IPS-20b (cell line): ENCODE data around the gene STX3.

Experiments
- H3K27ac ChIP-seq: one replicate; pipeline ENCODE4 v1.5.1; 2013; ENCODE audit warnings: low read length
- H3K27me3 ChIP-seq: 2 replicates; pipeline ENCODE4 v1.6.1; 2013; ENCODE audit warnings: mild to moderate bottlenecking, low read length, inconsistent platforms; ENCODE audit not compliant: insufficient read depth
- H3K36me3 ChIP-seq: 2 replicates; pipeline ENCODE4 v1.6.1; 2013; ENCODE audit warnings: low read depth, mild to moderate bottlenecking, inconsistent platforms, low read length, moderate library complexity; ENCODE audit not compliant: insufficient read depth
- H3K4me1 ChIP-seq: 2 replicates; pipeline ENCODE4 v1.6.1; 2013; ENCODE audit warnings: mild to moderate bottlenecking, control low read depth, inconsistent platforms, low read length, moderate library complexity; ENCODE audit not compliant: insufficient read depth
- H3K4me3 ChIP-seq: 2 replicates; pipeline ENCODE4 v1.5.1; 2013; ENCODE audit warnings: mild to moderate bottlenecking, low read length, inconsistent platforms
- H3K9ac ChIP-seq: 2 replicates; pipeline ENCODE4 v1.6.1; 2013; ENCODE audit warnings: low read depth, mild to moderate bottlenecking, inconsistent platforms, low read length, moderate library complexity
- H3K9me3 ChIP-seq: 2 replicates; pipeline ENCODE4 v1.6.1; 2013; ENCODE audit warnings: mild to moderate bottlenecking, low read depth, low read length, inconsistent platforms; ENCODE audit not compliant: insufficient read depth

The STX3 gene

DNA sequence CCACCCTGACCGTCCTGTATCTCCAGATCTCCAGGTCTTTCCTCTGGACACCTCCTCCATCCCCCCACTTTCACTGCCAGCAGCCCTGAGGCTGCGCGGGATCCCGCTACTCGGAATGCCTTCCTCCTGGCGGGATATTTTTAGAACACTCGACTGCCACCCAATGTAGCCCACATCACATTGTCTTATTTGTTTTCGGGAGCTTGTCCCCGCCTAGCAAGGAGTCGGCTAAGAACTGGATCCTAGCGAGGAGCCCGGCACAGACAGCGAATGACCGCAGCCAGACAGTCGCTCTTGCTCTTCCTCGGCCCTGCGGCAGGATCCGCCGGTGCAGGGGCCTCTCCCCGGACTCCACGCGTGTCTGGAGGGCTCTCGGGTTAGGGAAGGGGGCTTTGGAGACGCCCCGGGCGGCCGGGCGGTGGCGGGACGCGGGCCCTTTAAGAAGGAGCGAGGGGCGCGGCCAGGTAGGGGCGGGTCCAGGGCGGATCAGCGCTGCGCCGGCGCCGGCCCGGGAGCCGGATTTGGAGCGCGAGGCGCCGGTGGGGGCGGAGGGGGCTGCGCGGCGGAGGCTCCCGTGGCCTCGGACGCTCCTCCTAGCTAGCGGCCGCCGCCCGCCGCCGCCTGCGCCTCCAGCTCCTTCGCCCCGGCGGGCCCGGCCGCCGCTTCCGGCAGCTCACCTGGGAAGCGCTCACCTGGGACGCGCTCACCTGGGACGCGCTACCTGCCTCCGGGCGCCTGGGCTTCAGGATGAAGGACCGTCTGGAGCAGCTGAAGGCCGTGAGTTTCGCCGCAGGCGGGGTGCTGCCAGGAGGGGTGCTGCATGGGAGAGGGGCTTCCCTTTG, at the start of gene STX3:
Gene STX3 (plus strand): TSS at position 518 of the 842 bp plus-strand sequence. CDS start 230 bp downstream, at position 748.
- Histone ChIP-seq H3K27ac (no peak within 1 kb of the TSS), H3K9me3 (no peaks in the 10 kb centered on the region), H3K4me3 (peak within 1 kb of the TSS; percentile 87), H3K9ac (peak within 1 kb of the TSS; percentile 85; the same call in 1 of the 2 replicates), H3K27me3 (peaks cover 8% of the 10 kb centered on the region; the same call in 1 of the 2 replicates), H3K36me3 (no peaks in the 10 kb centered on the region), H3K4me1 (peaks cover 12% of the 10 kb centered on the region; the same call in 1 of the 2 replicates)

DNA sequence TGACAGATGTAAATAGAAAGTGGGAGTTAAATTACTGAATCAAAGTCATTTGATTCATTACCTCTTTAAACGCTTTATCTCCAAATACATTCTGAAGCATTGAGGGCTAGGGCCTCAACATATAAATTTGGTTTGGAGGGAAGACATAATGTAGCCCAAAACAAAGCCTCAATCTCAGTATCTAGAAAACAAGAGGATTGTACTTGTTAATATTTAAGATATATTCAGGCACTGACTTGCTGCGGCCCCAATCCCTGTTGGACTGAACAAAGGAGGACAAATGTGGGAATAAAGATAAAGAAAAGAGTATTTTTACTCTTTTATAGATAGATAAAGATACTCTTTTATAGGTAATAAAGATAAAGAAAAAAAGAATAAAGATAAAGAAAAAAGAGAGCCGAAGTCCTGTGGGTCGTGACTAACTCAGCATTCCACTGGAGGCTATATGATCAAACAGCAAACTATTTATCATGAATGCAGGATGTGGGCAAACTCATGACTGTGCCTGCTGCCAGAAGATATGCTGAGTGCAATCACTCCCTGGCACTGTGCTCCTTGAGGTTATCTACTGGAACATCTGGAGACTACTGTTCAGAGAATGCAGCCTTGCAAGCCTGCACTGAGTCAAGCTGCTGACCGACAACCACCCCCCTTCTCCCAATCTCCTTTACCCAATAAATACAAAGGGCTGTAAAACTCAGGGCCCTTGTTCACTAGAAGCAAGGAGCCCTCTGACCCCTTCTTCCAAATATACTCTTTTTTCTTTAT, 48.5 kb upstream of the STX3 start:
- no peaks in the 10 kb centered on the region for H3K9me3 ChIP-seq
- no peak overlapping the region for H3K4me3 ChIP-seq
- H3K27me3 ChIP-seq: no peaks in the 10 kb centered on the region
- no peak overlapping the region for H3K27ac ChIP-seq
- no peak overlapping the region for H3K9ac ChIP-seq
- no peaks in the 10 kb centered on the region for H3K36me3 ChIP-seq
- H3K4me1 ChIP-seq: no peaks in the 10 kb centered on the region

DNA sequence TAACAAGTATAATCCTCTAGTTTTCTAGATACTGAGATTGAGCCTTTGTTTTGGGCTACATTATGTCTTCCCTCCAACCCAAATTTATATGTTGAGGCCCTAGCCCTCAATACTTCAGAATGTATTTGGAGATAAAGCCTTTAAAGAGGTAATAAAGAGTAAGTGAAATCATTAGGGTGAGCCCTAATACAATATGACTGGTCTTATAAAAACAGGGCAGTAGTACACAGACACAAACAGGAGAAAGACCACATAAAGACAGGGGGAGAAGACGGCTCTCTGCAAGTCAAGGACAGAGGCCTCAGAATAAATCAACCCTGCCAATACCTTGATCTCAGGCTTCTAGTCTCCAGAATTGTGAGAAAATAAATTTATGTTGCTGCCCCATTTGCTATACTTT, 47.8 kb upstream of the STX3 start:
- H3K4me3 ChIP-seq: no peak overlapping the region
- H3K9me3 ChIP-seq: no peaks in the 10 kb centered on the region
- no peaks in the 10 kb centered on the region for H3K36me3 ChIP-seq
- no peaks in the 10 kb centered on the region for H3K27me3 ChIP-seq
- H3K4me1 ChIP-seq: no peaks in the 10 kb centered on the region
- no peak overlapping the region for H3K27ac ChIP-seq
- H3K9ac ChIP-seq: no peak overlapping the region

DNA sequence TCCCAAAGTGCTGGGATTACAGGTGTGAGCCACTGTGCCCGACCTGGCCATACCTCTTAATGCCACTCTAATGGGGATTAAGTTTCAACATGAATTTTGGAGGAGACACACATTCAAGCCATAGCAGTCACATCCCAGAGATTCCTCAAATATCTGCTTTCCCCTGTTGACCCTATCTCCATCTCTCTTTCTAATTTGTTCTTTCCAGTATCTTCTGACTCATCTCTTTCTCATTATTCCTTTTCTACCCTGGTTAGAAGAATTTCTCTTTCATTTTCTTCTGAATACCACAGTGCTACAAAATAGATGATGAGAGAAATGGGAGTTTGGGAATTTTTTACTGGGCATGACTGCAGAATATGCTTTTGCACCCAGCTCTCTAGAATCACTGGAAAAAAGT, 46.6 kb upstream of the STX3 start:
- H3K36me3 ChIP-seq: no peaks in the 10 kb centered on the region
- no peak overlapping the region for H3K9ac ChIP-seq
- no peaks in the 10 kb centered on the region for H3K27me3 ChIP-seq
- H3K9me3 ChIP-seq: no peaks in the 10 kb centered on the region
- no peak overlapping the region for H3K4me3 ChIP-seq
- H3K27ac ChIP-seq: no peak overlapping the region
- no peaks in the 10 kb centered on the region for H3K4me1 ChIP-seq

DNA sequence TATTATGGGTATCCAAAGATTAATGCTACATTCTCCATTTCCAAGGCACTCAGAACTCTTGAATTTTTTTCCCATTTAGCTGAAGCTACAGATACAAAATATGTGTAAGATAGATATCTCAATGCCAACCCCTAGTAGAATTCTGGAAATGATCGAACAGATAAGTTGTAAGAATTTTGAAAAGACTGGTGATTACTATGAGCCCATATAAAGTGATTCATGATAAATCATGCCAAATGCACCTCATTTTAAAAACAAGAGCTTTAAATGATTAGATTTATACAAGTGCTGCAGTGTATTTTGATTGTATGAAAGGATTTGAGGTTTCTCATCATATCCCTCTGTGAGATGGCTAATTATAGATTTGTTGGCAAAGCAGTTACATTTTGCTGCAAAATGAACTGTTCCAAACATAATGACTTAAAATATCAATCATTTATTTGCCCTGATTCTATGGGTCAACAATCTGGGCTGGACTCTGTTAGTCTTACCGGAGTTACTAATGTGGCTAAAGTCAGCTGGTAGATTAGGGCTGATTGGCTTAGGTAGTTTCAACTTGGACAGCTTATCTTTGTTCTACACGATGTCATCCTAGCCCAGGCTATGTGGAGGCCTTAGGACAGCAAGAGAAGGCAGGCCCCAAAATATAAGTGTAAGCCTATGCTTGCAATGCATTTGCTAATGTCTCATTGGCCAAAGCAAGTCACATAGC, 44.9 kb upstream of the STX3 start:
- H3K27ac ChIP-seq: no peak overlapping the region
- H3K36me3 ChIP-seq: no peaks in the 10 kb centered on the region
- no peak overlapping the region for H3K4me3 ChIP-seq
- H3K9ac ChIP-seq: no peak overlapping the region
- no peaks in the 10 kb centered on the region for H3K4me1 ChIP-seq
- no peaks in the 10 kb centered on the region for H3K9me3 ChIP-seq
- no peaks in the 10 kb centered on the region for H3K27me3 ChIP-seq

DNA sequence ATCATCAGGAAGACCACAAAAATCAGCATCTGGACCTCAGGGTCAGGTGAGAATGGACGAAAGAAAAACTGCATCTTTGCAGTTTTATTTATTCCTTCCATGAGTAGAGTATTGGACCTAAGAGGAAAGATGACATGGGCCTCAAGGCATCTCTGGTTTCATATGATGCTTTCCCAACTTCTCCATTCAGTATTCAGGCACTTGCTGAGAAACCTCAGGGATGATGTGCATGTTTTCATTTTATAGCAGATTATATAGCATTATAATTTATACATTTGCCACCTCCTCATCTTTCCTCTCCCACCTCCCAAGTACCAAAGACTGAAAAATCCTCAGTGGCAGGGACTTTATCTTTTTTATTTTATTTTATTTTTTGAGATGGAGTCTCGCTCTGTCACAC, 41.4 kb upstream of the STX3 start, which contains the start of gene OR10V1:
Gene OR10V1 (minus strand): TSS at position 101 of the 400 bp plus-strand sequence. CDS start 0 bp downstream, at position 101.
- no peaks in the 10 kb centered on the region for H3K36me3 ChIP-seq
- no peak within 1 kb of the TSS for H3K9ac ChIP-seq
- H3K27me3 ChIP-seq: no peaks in the 10 kb centered on the region
- no peak within 1 kb of the TSS for H3K4me3 ChIP-seq
- no peaks in the 10 kb centered on the region for H3K4me1 ChIP-seq
- no peaks in the 10 kb centered on the region for H3K9me3 ChIP-seq
- H3K27ac ChIP-seq: no peak within 1 kb of the TSS

DNA sequence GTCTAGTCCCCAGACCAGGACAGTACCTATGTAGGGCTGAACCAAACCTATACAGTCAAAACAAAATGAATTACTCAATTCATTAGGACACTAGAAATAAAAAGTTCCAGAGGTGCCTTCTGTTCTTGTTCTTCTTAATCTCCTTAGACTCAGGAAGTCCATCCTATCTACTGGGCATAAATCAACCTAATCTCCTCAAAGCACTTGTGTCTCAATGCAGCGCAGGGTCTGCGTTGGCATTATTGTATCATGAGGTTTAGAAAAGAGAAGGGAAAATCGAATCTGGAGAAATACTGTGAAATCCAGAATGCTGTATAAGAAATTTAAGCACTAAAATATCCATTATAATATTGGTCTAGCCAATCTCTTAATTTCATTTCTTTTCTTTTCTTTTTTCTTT, 39.1 kb upstream of the STX3 start:
- Histone ChIP-seq H3K9me3 (no peaks in the 10 kb centered on the region), H3K4me1 (no peaks in the 10 kb centered on the region), H3K4me3 (no peak overlapping the region), H3K36me3 (no peaks in the 10 kb centered on the region), H3K27me3 (no peaks in the 10 kb centered on the region), H3K9ac (no peak overlapping the region), H3K27ac (no peak overlapping the region)

DNA sequence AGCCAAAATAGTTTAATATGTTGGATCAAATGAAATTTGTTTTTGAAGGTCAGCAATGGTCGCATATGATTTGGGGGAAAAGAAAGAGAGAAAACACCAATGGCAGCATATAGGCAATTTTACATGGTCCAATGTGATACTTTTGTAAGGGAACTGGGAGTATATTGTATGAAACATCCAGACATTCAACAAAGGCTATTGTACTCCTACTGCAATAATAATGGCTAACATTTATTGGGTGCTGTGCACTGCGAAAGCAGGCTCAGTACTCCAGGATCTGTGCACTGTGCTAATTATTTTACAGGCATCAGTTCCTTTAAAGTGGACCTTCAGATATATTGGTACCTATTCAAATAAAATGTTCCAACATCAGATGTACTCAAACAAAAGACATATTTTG, 35.6 kb upstream of the STX3 start:
- H3K4me3 ChIP-seq: no peak overlapping the region
- H3K36me3 ChIP-seq: no peaks in the 10 kb centered on the region
- no peaks in the 10 kb centered on the region for H3K9me3 ChIP-seq
- no peaks in the 10 kb centered on the region for H3K4me1 ChIP-seq
- H3K27me3 ChIP-seq: no peaks in the 10 kb centered on the region
- no peak overlapping the region for H3K27ac ChIP-seq
- H3K9ac ChIP-seq: no peak overlapping the region

DNA sequence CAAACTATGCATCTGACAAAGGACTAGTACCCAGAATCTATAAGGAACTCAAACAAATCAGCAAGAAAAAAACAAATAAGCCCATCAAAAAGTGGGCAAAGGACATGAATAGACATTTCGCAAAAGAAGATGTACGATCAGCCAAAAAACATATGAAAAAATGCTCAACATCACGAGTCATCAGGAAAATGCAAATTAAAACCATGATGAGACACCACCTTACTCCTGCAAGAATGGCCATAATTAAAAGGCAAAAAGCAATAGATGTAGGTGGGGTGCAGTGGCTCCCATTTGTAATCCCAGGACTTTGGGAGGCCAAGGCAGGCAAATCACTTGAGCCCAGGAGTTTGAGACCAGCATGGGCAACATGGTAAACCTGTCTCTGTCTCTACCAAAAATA, 31.1 kb upstream of the STX3 start:
- no peaks in the 10 kb centered on the region for H3K27me3 ChIP-seq
- no peak overlapping the region for H3K9ac ChIP-seq
- no peaks in the 10 kb centered on the region for H3K4me1 ChIP-seq
- H3K9me3 ChIP-seq: no peaks in the 10 kb centered on the region
- no peaks in the 10 kb centered on the region for H3K36me3 ChIP-seq
- H3K27ac ChIP-seq: no peak overlapping the region
- H3K4me3 ChIP-seq: no peak overlapping the region

DNA sequence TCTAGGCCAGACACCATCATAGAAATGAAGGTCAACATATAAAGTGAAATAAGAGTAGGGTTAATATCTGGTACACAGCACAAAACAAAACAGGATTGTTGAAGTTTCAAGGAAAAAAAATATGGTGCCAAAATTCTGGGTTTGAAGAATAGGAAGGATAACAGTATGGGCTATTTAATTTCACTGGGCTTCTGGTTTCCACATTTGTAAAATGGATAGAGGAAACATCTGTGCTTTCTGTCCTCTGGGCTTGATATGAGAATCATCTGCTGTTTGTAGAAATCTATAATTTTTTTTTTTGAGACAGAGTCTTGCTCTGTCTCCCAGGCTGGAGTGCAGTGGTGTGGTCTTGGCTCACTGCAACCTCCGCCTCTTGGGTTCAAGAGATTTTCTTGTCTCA, 27.8 kb upstream of the STX3 start:
- no peak overlapping the region for H3K9ac ChIP-seq
- no peaks in the 10 kb centered on the region for H3K4me1 ChIP-seq
- H3K27me3 ChIP-seq: no peaks in the 10 kb centered on the region
- no peak overlapping the region for H3K27ac ChIP-seq
- no peaks in the 10 kb centered on the region for H3K36me3 ChIP-seq
- no peak overlapping the region for H3K4me3 ChIP-seq
- no peaks in the 10 kb centered on the region for H3K9me3 ChIP-seq

DNA sequence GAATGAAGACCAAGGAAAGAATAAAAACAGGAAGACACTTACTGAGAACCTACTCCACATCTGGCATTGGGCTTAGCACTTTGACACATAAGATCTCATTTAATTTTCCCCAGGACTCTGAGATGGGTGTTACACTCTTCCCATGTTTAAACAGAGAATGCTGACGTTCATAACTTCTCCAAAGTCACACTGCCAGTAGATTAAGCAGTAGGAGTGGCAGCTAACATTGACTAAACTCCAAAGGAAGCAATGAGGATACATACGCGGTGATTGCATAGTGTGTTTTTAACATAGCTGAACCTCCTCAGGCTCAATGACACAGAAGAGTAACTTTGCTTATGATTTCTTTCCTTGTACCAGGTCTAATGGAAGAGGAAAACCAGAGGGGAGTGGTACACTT, 27.0 kb upstream of the STX3 start:
- no peaks in the 10 kb centered on the region for H3K36me3 ChIP-seq
- no peaks in the 10 kb centered on the region for H3K4me1 ChIP-seq
- no peak overlapping the region for H3K4me3 ChIP-seq
- H3K27me3 ChIP-seq: no peaks in the 10 kb centered on the region
- H3K27ac ChIP-seq: no peak overlapping the region
- H3K9me3 ChIP-seq: no peaks in the 10 kb centered on the region
- H3K9ac ChIP-seq: no peak overlapping the region
